IMR-90 (cell line): ENCODE data around the gene CHRNG. TPM values are rescaled to one million over a fixed set of nuclear protein-coding genes. Genes with fewer than 3 reads are reported as not detected.
A peak's percentile ranks its signal among the peaks of the same experiment; 100 is the strongest.

Experiments used
- ATAC-seq: fragments of 200-7000 bp; cut with Tn5 transposase; 2 replicates; pipeline ENCODE4 v1.9.1; 2020; ENCODE audit warnings: low read depth, mild to moderate bottlenecking, moderate library complexity
- BruUV-seq: library from RNA; stranded (reverse); fragments of 400-500 nt; replicated peaks from 2 replicates; lab custom pipeline; 2021; lab: Mats Ljungman, UMichigan
- CTCF ChIA-PET: fragments of 300-600 bp; formaldehyde crosslinking; extraction: SDS; loops from one replicate; lab custom pipeline; 2021; ENCODE audit warnings: antibody characterized with exemption; lab: Yijun Ruan, JAX
- POLR2A ChIA-PET: fragments of 300-600 bp; sonication (Branson Sonifier 250); formaldehyde crosslinking; loops from one replicate; lab custom pipeline; 2022; ENCODE audit warnings: antibody characterized with exemption; ENCODE audit not compliant: unreplicated experiment; lab: Charles Lee
- DNase-seq: peaks from one replicate; pipeline ENCODE4 v3.0.0; 2013
- H2AFZ ChIP-seq: replicated peaks from 2 replicates; pipeline ENCODE3; 2013; ENCODE audit warnings: low read length, mild to moderate bottlenecking; ENCODE audit not compliant: poor library complexity
- H2AK5ac ChIP-seq: 2 replicates; pipeline ENCODE4 v1.6.1; 2013; ENCODE audit warnings: low read depth, low read length, inconsistent platforms
- H2AK9ac ChIP-seq: replicated peaks from 2 replicates; pipeline ENCODE3; 2013; ENCODE audit warnings: mild to moderate bottlenecking, low read depth, low read length, moderate library complexity; ENCODE audit not compliant: poor library complexity
- H2BK120ac ChIP-seq: 2 replicates; pipeline ENCODE4 v1.6.1; 2013; ENCODE audit warnings: low read depth, low read length, inconsistent platforms
- H2BK15ac ChIP-seq: 3 replicates; pipeline ENCODE4 v1.6.1; 2013; ENCODE audit warnings: low read depth, low read length, inconsistent platforms
- H2BK20ac ChIP-seq: 2 replicates; pipeline ENCODE4 v1.6.1; 2013; ENCODE audit warnings: low read depth, mild to moderate bottlenecking, inconsistent platforms, low read length, moderate library complexity
- H2BK5ac ChIP-seq: 2 replicates; pipeline ENCODE4 v1.6.1; 2013; ENCODE audit warnings: mild to moderate bottlenecking, low read depth, low read length, inconsistent platforms; ENCODE audit not compliant: poor library complexity, severe bottlenecking
- H3K14ac ChIP-seq: replicated peaks from 2 replicates; pipeline ENCODE4 v1.6.1; 2013; ENCODE audit warnings: low read depth, low read length, inconsistent platforms
- H3K18ac ChIP-seq: 2 replicates; pipeline ENCODE4 v1.6.1; 2013; ENCODE audit warnings: low read depth, low read length, control low read depth
- H3K23ac ChIP-seq: 2 replicates; pipeline ENCODE4 v1.6.1; 2013; ENCODE audit warnings: low read depth, low read length, inconsistent platforms
- H3K27ac ChIP-seq: 2 replicates; pipeline ENCODE4 v1.5.1; 2013; ENCODE audit warnings: mild to moderate bottlenecking, control low read depth, low read length; ENCODE audit not compliant: insufficient read depth
- H3K27me3 ChIP-seq: 2 replicates; pipeline ENCODE4 v1.6.1; 2013; ENCODE audit warnings: low read length; ENCODE audit not compliant: control insufficient read depth, insufficient read depth
- H3K36me3 ChIP-seq: 2 replicates; pipeline ENCODE4 v1.6.1; 2013; ENCODE audit warnings: low read length, mixed read lengths; ENCODE audit not compliant: control insufficient read depth, insufficient read depth
- H3K4ac ChIP-seq: 2 replicates; pipeline ENCODE4 v1.6.1; 2013; ENCODE audit warnings: low read depth, low read length, inconsistent platforms
- H3K4me1 ChIP-seq: 2 replicates; pipeline ENCODE4 v1.6.1; 2013; ENCODE audit warnings: low read length, mixed read lengths; ENCODE audit not compliant: control insufficient read depth, insufficient read depth
- H3K4me2 ChIP-seq: 2 replicates; pipeline ENCODE4 v1.6.1; 2013; ENCODE audit warnings: low read depth, mild to moderate bottlenecking, control low read depth, low read length, moderate library complexity
- H3K4me3 ChIP-seq: 2 replicates; pipeline ENCODE4 v1.5.1; 2013; ENCODE audit warnings: low read depth, mild to moderate bottlenecking, control low read depth, low read length, moderate library complexity; ENCODE audit not compliant: insufficient read depth
- H3K56ac ChIP-seq: 2 replicates; pipeline ENCODE4 v1.6.1; 2013; ENCODE audit warnings: low read length, inconsistent platforms; ENCODE audit not compliant: insufficient read depth; ENCODE audit errors: extremely low read depth
- H3K79me1 ChIP-seq, 2 experiments: 2 replicates each; pipeline ENCODE4 v1.6.1; 2013; ENCODE audit warnings: low read length in 2 of 2, inconsistent platforms in 1 of 2, low read depth in 1 of 2
- H3K9ac ChIP-seq: 2 replicates; pipeline ENCODE4 v1.6.1; 2013; ENCODE audit warnings: low read depth, low read length, control low read depth
- H3K9me1 ChIP-seq: 2 replicates; pipeline ENCODE4 v1.6.1; 2013; ENCODE audit warnings: low read length, inconsistent platforms; ENCODE audit not compliant: insufficient read depth
- H3K9me3 ChIP-seq: 2 replicates; pipeline ENCODE4 v1.6.1; 2013; ENCODE audit warnings: low read length; ENCODE audit not compliant: control insufficient read depth, insufficient read depth
- H4K20me1 ChIP-seq: 2 replicates; pipeline ENCODE4 v1.6.1; 2013; ENCODE audit warnings: low read length, inconsistent platforms; ENCODE audit not compliant: insufficient read depth
- H4K5ac ChIP-seq: 2 replicates; pipeline ENCODE4 v1.6.1; 2013; ENCODE audit warnings: mild to moderate bottlenecking, low read depth, low read length, control low read depth
- H4K8ac ChIP-seq, 2 experiments: 2 replicates each; pipeline ENCODE4 v1.6.1; 2013; ENCODE audit warnings: low read depth in 2 of 2, low read length in 2 of 2, control low read depth in 1 of 2, inconsistent platforms in 1 of 2
- H4K91ac ChIP-seq: 2 replicates; pipeline ENCODE4 v1.6.1; 2013; ENCODE audit warnings: low read depth, low read length, inconsistent platforms; ENCODE audit not compliant: insufficient read depth
- CEBPB ChIP-seq: IDR thresholded peaks from 2 replicates; pipeline ENCODE4 v1.6.1; 2012; ENCODE audit warnings: low read depth, low read length, improper control_type of control experiment
- FOS ChIP-seq: fragments of 150-350 bp; IDR thresholded peaks from 2 replicates; pipeline ENCODE4 v1.6.1; 2016; ENCODE audit warnings: low read depth, low read length
- WGBS, 2 experiments: methylation state at CpG; one replicate each; pipeline versions ENCODE4 v1.1.5 to v1.1.7; 2013; ENCODE audit warnings: missing lambda C conversion rate in 2 of 2; ENCODE audit not compliant: insufficient read length in 1 of 2; ENCODE audit errors: extremely low coverage in 2 of 2; 5-methylcytosine and 5-hydroxymethylcytosine counted together
- dilution Hi-C: fragments of 300-500 bp; cut with HindIII; formaldehyde crosslinking; loops from one replicate; pipeline ENCODE4 v1.14.3; 2018; ENCODE audit warnings: low sequenced_read_pairs; ENCODE audit not compliant: unreplicated experiment
- in situ Hi-C: fragments of 300-500 bp; cut with MboI; formaldehyde crosslinking; loops from 3 replicates; pipeline ENCODE4 v1.14.3; 2019; ENCODE audit warnings: low sequenced_read_pairs, inconsistent platforms, mixed read lengths
- intact Hi-C: fragments of 100-400 bp; cut with micrococcal nuclease; formaldehyde crosslinking; loops from 2 replicates; pipeline ENCODE4 v1.10.0; 2022
- polyA plus RNA-seq, 3 experiments: library from polyadenylated mRNA; depleted of rRNA; stranded (reverse); fragments of >200 nt; gene quantifications; 2 replicates each; pipeline ENCODE4 v1.2.3, GENCODE V29; 2012; ENCODE audit warnings: low replicate concordance in 1 of 3
- total RNA-seq: library from RNA; depleted of rRNA; stranded (reverse); fragments of >200 nt; gene quantifications from 2 replicates; pipeline ENCODE4 v1.2.3, GENCODE V29; 2012

Gene CHRNG
- total and polyA plus RNA-seq, 2 of the 4 experiments (the other 2 are of a cell fraction), result not detected

GRCh38 chr2:232556426-232556825, 16.9 kb downstream of the CHRNG start:
- Histone ChIP-seq H3K36me3 (peaks cover 28% of the 10 kb centered on the region), H3K9me3 (no peaks in the 10 kb centered on the region), H2BK120ac (no peak overlapping the region), H2AK5ac (no peak overlapping the region), H3K9ac (no peak overlapping the region), H3K23ac (no peak overlapping the region), H2BK5ac (no peak overlapping the region), H3K9me1 (peaks cover 10% of the 10 kb centered on the region), H3K56ac (no peak overlapping the region), H3K18ac (no peak overlapping the region), H3K27me3 (no peaks in the 10 kb centered on the region), H3K27ac (no peak overlapping the region), H3K79me1 (peaks cover 28 to 71% of the 10 kb centered on the region in 2 experiments), H4K91ac (no peak overlapping the region), H3K4me2 (no peak overlapping the region), H3K4me3 (no peak overlapping the region), H3K14ac (no peak overlapping the region), H2AFZ (no peak overlapping the region), H2BK15ac (no peak overlapping the region), H2AK9ac (no peak overlapping the region), H3K4ac (no peak overlapping the region), H4K20me1 (peaks cover 43% of the 10 kb centered on the region; the same call in 1 of the 2 replicates), H4K8ac (no peak overlapping the region), H3K4me1 (no peaks in the 10 kb centered on the region), H4K5ac (no peak overlapping the region), H2BK20ac (no peak overlapping the region)
- DNase-seq, result no peak
- ChIA-PET POLR2A (no interaction called here), CTCF (no interaction called here)
- no TSS peak for BruUV-seq
- dilution Hi-C loops, result no loop called here
- WGBS, 2 experiments, result 100% methylated on average over 2 of the region's 3 CpGs; no CpG with 5 or more reads in 1 of the 2 experiments
- intact Hi-C loops, result no loop called here
- no peak for ATAC-seq
- TF ChIP-seq CEBPB, result peak; percentile 84
- TF ChIP-seq FOS, result no peak
- in situ Hi-C loops, result no loop called here
